ENCODE data around the gene GLRX2. TPM values are rescaled to one million over a fixed set of nuclear protein-coding genes. Genes with fewer than 3 reads are reported as not detected.

GLRX2 gene
- 31.9 and 35.7 TPM in 2 replicates for total RNA-seq (2021)
- percentile 67 among the genes with signal in this experiment for Bru-seq, nascent RNA
- BruChase-seq, experiment 1, labeled RNA remaining after a 2-hour chase: percentile 58 among the genes with signal in this experiment
- BruChase-seq, experiment 2, labeled RNA remaining after a 6-hour chase: percentile 66 among the genes with signal in this experiment
- long read RNA-seq, transcript GLRX2-201 (4 exons, 701 nt): major isoform, 23 of 24 reads
- long read RNA-seq, partial matches to known transcripts: 0 of 24 reads
- long read RNA-seq, other reads (novel, unspliced or antisense): 1 of 24 reads

GRCh38 chr1:193104907-193105820, at the start of gene GLRX2:
Gene GLRX2, minus strand, starts transcription at chr1:193105414. Its CDS starts 32 bp downstream, at chr1:193105382.
- H3K27ac ChIP-seq (ENCODE audit: low read depth, low read length, poor library complexity, severe bottlenecking): peak within 1 kb of the TSS; percentile 75
- peak; percentile 89 for DNase-seq (ENCODE audit: low spot score)
- H3K9me3 ChIP-seq (ENCODE audit: low read depth, low read length, poor library complexity, severe bottlenecking): no peaks in the 10 kb centered on the region
- CTCF ChIA-PET: no interaction called here
- BruUV-seq (replicated peaks): no TSS peak
- TF ChIP-seq EZH2 (IDR thresholded peaks at IDR 0.05; ENCODE audit: borderline replicate concordance, low read depth, low read length, poor library complexity, severe bottlenecking) (no peak), CTCF (conservative IDR thresholded peaks at IDR 0.05; ENCODE audit: low read depth, low read length) (no peak)
- H3K36me3 ChIP-seq (ENCODE audit: insufficient read depth, low read length, poor library complexity, severe bottlenecking): no peaks in the 10 kb centered on the region
- peak within 1 kb of the TSS; percentile 74 for H3K4me3 ChIP-seq (ENCODE audit: low read depth, low read length, poor library complexity, severe bottlenecking)
- H3K4me1 ChIP-seq (ENCODE audit: insufficient read depth, low read length, poor library complexity, severe bottlenecking): peaks cover 11% of the 10 kb centered on the region
- intact Hi-C loops (cut with micrococcal nuclease; ENCODE audit: unreplicated experiment): loop anchor here (1.0 kb wide), 1 partner anchor 16 kb away; no protein-coding TSS in a partner anchor
- POLR2A ChIA-PET (ENCODE audit: low non-redundant PET): interaction anchor here (0.5 to 0.6 kb wide), 2 partner anchors 12 to 589 kb away, joined by 3 to 11 read pairs; no protein-coding TSS in a partner anchor
- no peaks in the 10 kb centered on the region for H3K27me3 ChIP-seq (replicated peaks; ENCODE audit: insufficient read depth, low read depth, low read length, poor library complexity)

- no peak for TF ChIP-seq CTCF (conservative IDR thresholded peaks at IDR 0.05; ENCODE audit: low read depth, low read length)
- no peaks in the 10 kb centered on the region for H3K27me3 ChIP-seq (replicated peaks; ENCODE audit: insufficient read depth, low read depth, low read length, poor library complexity)
- no peaks in the 10 kb centered on the region for H3K9me3 ChIP-seq (ENCODE audit: low read depth, low read length, poor library complexity, severe bottlenecking)
- no TSS peak for BruUV-seq (replicated peaks)
- H3K27ac ChIP-seq (ENCODE audit: low read depth, low read length, poor library complexity, severe bottlenecking): no peak overlapping the region
- H3K36me3 ChIP-seq (ENCODE audit: insufficient read depth, low read length, poor library complexity, severe bottlenecking): peaks cover 71% of the 10 kb centered on the region
- POLR2A ChIA-PET (ENCODE audit: low non-redundant PET): no interaction called here
- no peak overlapping the region for H3K4me3 ChIP-seq (ENCODE audit: low read depth, low read length, poor library complexity, severe bottlenecking)
- CTCF ChIA-PET: no interaction called here
- H3K4me1 ChIP-seq (ENCODE audit: insufficient read depth, low read length, poor library complexity, severe bottlenecking): peaks cover 12% of the 10 kb centered on the region
- DNase-seq (ENCODE audit: low spot score): no peak
- intact Hi-C loops (cut with micrococcal nuclease; ENCODE audit: unreplicated experiment): no loop called here
Observed at GRCh38 chr1:193144999-193145398, 39.8 kb upstream of the GLRX2 start.

GRCh38 chr1:193144361-193144938, 39.2 kb upstream of the GLRX2 start:
- POLR2A ChIA-PET (ENCODE audit: low non-redundant PET): no interaction called here
- peaks cover 12% of the 10 kb centered on the region for H3K4me1 ChIP-seq (ENCODE audit: insufficient read depth, low read length, poor library complexity, severe bottlenecking)
- H3K27ac ChIP-seq (ENCODE audit: low read depth, low read length, poor library complexity, severe bottlenecking): no peak overlapping the region
- H3K27me3 ChIP-seq (replicated peaks; ENCODE audit: insufficient read depth, low read depth, low read length, poor library complexity): no peaks in the 10 kb centered on the region
- intact Hi-C loops (cut with micrococcal nuclease; ENCODE audit: unreplicated experiment): no loop called here
- peaks cover 72% of the 10 kb centered on the region for H3K36me3 ChIP-seq (ENCODE audit: insufficient read depth, low read length, poor library complexity, severe bottlenecking)
- BruUV-seq (replicated peaks): no TSS peak
- no peak for DNase-seq (ENCODE audit: low spot score)
- CTCF ChIA-PET: no interaction called here
- H3K9me3 ChIP-seq (ENCODE audit: low read depth, low read length, poor library complexity, severe bottlenecking): no peaks in the 10 kb centered on the region
- no peak overlapping the region for H3K4me3 ChIP-seq (ENCODE audit: low read depth, low read length, poor library complexity, severe bottlenecking)
- TF ChIP-seq EZH2 (IDR thresholded peaks at IDR 0.05; ENCODE audit: borderline replicate concordance, low read depth, low read length, poor library complexity, severe bottlenecking) (no peak), CTCF (conservative IDR thresholded peaks at IDR 0.05; ENCODE audit: low read depth, low read length) (no peak)
